HepG2 (cell line): ENCODE results near the gene KDM2B. TPM values are rescaled to one million over a fixed set of nuclear protein-coding genes. Genes with fewer than 3 reads are reported as not detected.
A peak's percentile ranks its signal among the peaks of the same experiment; 100 is the strongest.

Experiments used
- ARNTL ChIP-seq: sonication (generic); formaldehyde crosslinking; IDR thresholded peaks from 2 replicates; pipeline ENCODE4 v1.4.0; 2020; ENCODE audit warnings: mild to moderate bottlenecking, missing genetic modification reagents
- BRD4 ChIP-seq: sonication (generic); formaldehyde crosslinking; IDR thresholded peaks from 2 replicates; pipeline ENCODE4 v1.4.0; 2020; ENCODE audit warnings: missing genetic modification reagents
- CHD4 ChIP-seq: fragments of 200-600 bp; sonication (generic); IDR thresholded peaks from 2 replicates; pipeline ENCODE4 v1.7.0; 2017; ENCODE audit warnings: mild to moderate bottlenecking, low read length, borderline replicate concordance
- ESRRA ChIP-seq: sonication (generic); formaldehyde crosslinking; IDR thresholded peaks from 2 replicates; pipeline ENCODE4 v1.5.1; 2020; ENCODE audit warnings: mild to moderate bottlenecking, low read depth, missing genetic modification reagents
- FOSL1 ChIP-seq: sonication (generic); formaldehyde crosslinking; IDR thresholded peaks from 2 replicates; pipeline ENCODE4 v1.9.0; 2021; ENCODE audit warnings: missing genetic modification reagents, borderline replicate concordance
- FOSL2 ChIP-seq: sonication (generic); formaldehyde crosslinking; IDR thresholded peaks from 2 replicates; pipeline ENCODE4 v1.4.0; 2020; ENCODE audit warnings: missing genetic modification reagents
- FOXC1 ChIP-seq: sonication (generic); formaldehyde crosslinking; IDR thresholded peaks from 2 replicates; pipeline ENCODE4 v1.8.0; 2022; ENCODE audit warnings: mild to moderate bottlenecking, missing genetic modification reagents, borderline replicate concordance
- GABPA ChIP-seq, 2 experiments: IDR thresholded peaks; 2 replicates each; pipeline ENCODE4 v1.6.1; 2011 to 2016; ENCODE audit warnings: low read depth in 2 of 2, low read length in 1 of 2, missing biosample characterization in 1 of 2, missing genetic modification characterization in 1 of 2
- GZF1 ChIP-seq: sonication (generic); formaldehyde crosslinking; IDR thresholded peaks from 2 replicates; pipeline ENCODE4 v1.5.1; 2020; ENCODE audit warnings: mild to moderate bottlenecking, missing genetic modification reagents
- HDAC1 ChIP-seq: sonication (generic); formaldehyde crosslinking; IDR thresholded peaks from 2 replicates; pipeline ENCODE4 v1.5.1; 2020; ENCODE audit warnings: mild to moderate bottlenecking, missing genetic modification reagents
- KDM5B ChIP-seq: sonication (generic); formaldehyde crosslinking; IDR thresholded peaks from 2 replicates; pipeline ENCODE4 v1.4.0; 2020; ENCODE audit warnings: missing genetic modification reagents, mild to moderate bottlenecking, borderline replicate concordance
- KLF15 ChIP-seq: sonication (generic); formaldehyde crosslinking; IDR thresholded peaks from 2 replicates; pipeline ENCODE4 v1.8.1; 2023; ENCODE audit warnings: borderline replicate concordance, mild to moderate bottlenecking, inconsistent platforms, missing genetic modification reagents, mixed read lengths
- PRMT3 ChIP-seq: sonication (generic); formaldehyde crosslinking; IDR thresholded peaks from 2 replicates; pipeline ENCODE4 v1.8.1; 2022; ENCODE audit warnings: low read depth, mild to moderate bottlenecking, moderate library complexity, missing genetic modification reagents, borderline replicate concordance
- RFX1 ChIP-seq: fragments of 450-650 bp; IDR thresholded peaks from 2 replicates; pipeline ENCODE4 v1.6.1; 2017
- SAP130 ChIP-seq: IDR thresholded peaks from 2 replicates; pipeline ENCODE4 v1.6.1; 2016; ENCODE audit warnings: low read depth
- YEATS4 ChIP-seq: sonication (generic); formaldehyde crosslinking; IDR thresholded peaks from 2 replicates; pipeline ENCODE4 v1.4.0; 2020; ENCODE audit warnings: missing genetic modification reagents, borderline replicate concordance
- ZNF280B ChIP-seq: sonication (generic); formaldehyde crosslinking; IDR thresholded peaks from 2 replicates; pipeline ENCODE4 v1.5.0; 2020; ENCODE audit warnings: missing genetic modification reagents, mild to moderate bottlenecking, borderline replicate concordance
- ZNF441 ChIP-seq: sonication (generic); formaldehyde crosslinking; IDR thresholded peaks from 2 replicates; pipeline ENCODE4 v1.7.0; 2021; ENCODE audit warnings: missing genetic modification reagents, borderline replicate concordance
- ZNF646 ChIP-seq: sonication (generic); formaldehyde crosslinking; IDR thresholded peaks from 2 replicates; pipeline ENCODE4 v1.9.0; 2021; ENCODE audit warnings: mild to moderate bottlenecking, missing genetic modification reagents
- ZNF781 ChIP-seq: sonication (generic); formaldehyde crosslinking; IDR thresholded peaks from 2 replicates; pipeline ENCODE4 v1.5.1; 2020; ENCODE audit warnings: borderline replicate concordance, mild to moderate bottlenecking, missing genetic modification reagents; ENCODE audit errors: not compliant biosample characterization
- polyA plus RNA-seq, 8 experiments: library from polyadenylated mRNA; depleted of rRNA in 3 of 8; stranded (reverse) in 7 of 8; unstranded in 1 of 8; fragments of >200 nt; fragmentation: Illumina TruSeq in 4 of 8; extraction: Trizol in 4 of 8; gene quantifications; 2 replicates each; pipeline versions ENCODE4 v1.2.1 to v1.2.3, GENCODE V29; 2011 to 2016; ENCODE audit warnings: low read depth in 4 of 8, missing spikeins in 1 of 8, mixed read lengths in 1 of 8; ENCODE audit not compliant: insufficient read depth in 1 of 8
- total RNA-seq, 5 experiments: library from RNA; depleted of rRNA; stranded (reverse); fragments of >200 nt; fragmentation: Illumina TruSeq; extraction: Trizol; gene quantifications; 2 replicates each; pipeline ENCODE4 v1.2.3, GENCODE V29; 2016; ENCODE audit warnings: low read depth in 1 of 5

KDM2B gene
- total and polyA plus RNA-seq, 2 of the 13 experiments (the other 11 are each of a cell fraction or from before 2014, with no cell fraction given), result 17.5 to 26.1 TPM

GRCh38 chr12:121626853-121627640 is 46.2 kb upstream of the KDM2B start (continued):
- TF ChIP-seq YEATS4 (peak; percentile 44; the same call in 1 of the 2 replicates), ZNF781 (peak; percentile 64), ZNF441 (CRISPR knock-in tag) (0 out of 2 replicates have a peak, but pooled peaks have one; percentile 8), ARNTL (CRISPR knock-in tag) (no peak), HDAC1 (CRISPR knock-in tag) (peak; percentile 41; the same call in 1 of the 2 replicates), BRD4 (CRISPR knock-in tag) (0 out of 2 replicates have a peak, but pooled peaks have one; percentile 30), FOXC1 (CRISPR knock-in tag) (no peak), SAP130 (CRISPR knock-in tag) (peak; percentile 67), KDM5B (CRISPR knock-in tag) (peak; percentile 21; the same call in 1 of the 2 replicates), RFX1 (no peak), GZF1 (CRISPR knock-in tag) (peak; percentile 20; the same call in 1 of the 2 replicates), ZNF646 (CRISPR knock-in tag) (0 out of 2 replicates have a peak, but pooled peaks have one; percentile 36), GABPA (IDR thresholded peaks at IDR 0.05; ENCODE audit: low read depth, low read length) (no peak), GABPA (CRISPR knock-in tag; IDR thresholded peaks at IDR 0.05; ENCODE audit: low read depth) (peak; percentile 28; the same call in 1 of the 2 replicates), KLF15 (CRISPR knock-in tag) (0 out of 2 replicates have a peak, but pooled peaks have one; percentile 45), CHD4 (no peak), PRMT3 (CRISPR knock-in tag) (0 out of 2 replicates have a peak, but pooled peaks have one; percentile 15), FOSL2 (0 out of 2 replicates have a peak, but pooled peaks have one; percentile 8), ESRRA (peak; percentile 12; the same call in 1 of the 2 replicates), FOSL1 (CRISPR knock-in tag) (no peak), ZNF280B (CRISPR knock-in tag) (0 out of 2 replicates have a peak, but pooled peaks have one; percentile 27)
